DOHH2 (cell line): Measurements from ENCODE around the gene GSTA1.
"Not testable (repeated sequence)": the region's sequence is repeated elsewhere in the genome, so short reads cannot be mapped to it uniquely, and the experiment has no call there.

Experiments
- CTCF ChIP-seq: fragments of 200-600 bp; sonication (generic); IDR thresholded peaks from one replicate; pipeline ENCODE4 v1.5.1; 2014; ENCODE audit warnings: antibody characterized with exemption, mild to moderate bottlenecking, low read depth, low read length; ENCODE audit not compliant: poor library complexity, severe bottlenecking
- EZH2phosphoT487 ChIP-seq: fragments of 200-600 bp; sonication (generic); IDR thresholded peaks from 2 replicates; pipeline ENCODE4 v1.6.1; 2017; ENCODE audit warnings: borderline replicate concordance, mild to moderate bottlenecking, antibody characterized with exemption, low read length, moderate library complexity, mixed read lengths

- TF ChIP-seq CTCF, EZH2phosphoT487: not testable (repeated sequence)
Measured at GRCh38 chr6:52828621-52829020, 25.0 kb upstream of the GSTA1 start.
